D341Med (cell line): ENCODE data around the gene MARCKS.

Source experiments
- DNase-seq: peaks from one replicate; pipeline ENCODE4 v3.0.0; 2012; ENCODE audit warnings: low spot score

Gene MARCKS

GRCh38 chr6:113853252-113853651 lies 3.9 kb upstream of the MARCKS start:
- no peak for DNase-seq

- peak; percentile 90 for DNase-seq
Observed at GRCh38 chr6:113854531-113855499, 2.3 kb upstream of the MARCKS start.

- DNase-seq: no peak
Observed at GRCh38 chr6:113855500-113856374, 1.4 kb upstream of the MARCKS start.

- DNase-seq: no peak
Observed at GRCh38 chr6:113856375-113856624, 845 bp upstream of the MARCKS start.

GRCh38 chr6:113857556-113858479 lies 673 bp downstream of the MARCKS start:
- peak; percentile 41 for DNase-seq

- DNase-seq: peak; percentile 94
Observed at GRCh38 chr6:113858480-113859348, 1.6 kb downstream of the MARCKS start.

GRCh38 chr6:113859349-113860180 lies 2.4 kb downstream of the MARCKS start:
- peak; percentile 54 for DNase-seq

- DNase-seq: peak; percentile 66
Observed at GRCh38 chr6:113860181-113860955, 3.2 kb downstream of the MARCKS start.

- no peak for DNase-seq
Observed at GRCh38 chr6:113862112-113862511, 5.0 kb downstream of the MARCKS start.

- no peak for DNase-seq
Observed at GRCh38 chr6:113870917-113871316, 13.8 kb downstream of the MARCKS start.

- DNase-seq: no peak
Observed at GRCh38 chr6:113871975-113872374, 14.8 kb downstream of the MARCKS start.

- no peak for DNase-seq
Observed at GRCh38 chr6:113873043-113873667, 16.0 kb downstream of the MARCKS start.

GRCh38 chr6:113875470-113875869 lies 18.3 kb downstream of the MARCKS start:
- no peak for DNase-seq

- DNase-seq: no peak
Observed at GRCh38 chr6:113876695-113877094, 19.6 kb downstream of the MARCKS start.

- DNase-seq: peak; percentile 73
Observed at GRCh38 chr6:113879186-113880096, 22.3 kb downstream of the MARCKS start.

GRCh38 chr6:113881478-113881980 lies 24.4 kb downstream of the MARCKS start:
- DNase-seq: no peak

- DNase-seq: no peak
Observed at GRCh38 chr6:113882336-113883022, 25.3 kb downstream of the MARCKS start.
